HG03575 (cell line): ENCODE results near the gene CROCC2.

ENCODE experiments used
- ATAC-seq: cut with Tn5 transposase; IDR thresholded peaks from one replicate; pipeline ENCODE4 v1.9.1; 2021; ENCODE audit not compliant: unreplicated experiment, insufficient number of reproducible peaks, low FRiP score; ENCODE audit errors: extremely low read depth

The CROCC2 gene

GRCh38 chr2:240930631-240931318, 24.6 kb downstream of the CROCC2 start:
- ATAC-seq, result no peak

- no peak for ATAC-seq
Measured at GRCh38 chr2:240931319-240931949, 25.3 kb downstream of the CROCC2 start.

DNA sequence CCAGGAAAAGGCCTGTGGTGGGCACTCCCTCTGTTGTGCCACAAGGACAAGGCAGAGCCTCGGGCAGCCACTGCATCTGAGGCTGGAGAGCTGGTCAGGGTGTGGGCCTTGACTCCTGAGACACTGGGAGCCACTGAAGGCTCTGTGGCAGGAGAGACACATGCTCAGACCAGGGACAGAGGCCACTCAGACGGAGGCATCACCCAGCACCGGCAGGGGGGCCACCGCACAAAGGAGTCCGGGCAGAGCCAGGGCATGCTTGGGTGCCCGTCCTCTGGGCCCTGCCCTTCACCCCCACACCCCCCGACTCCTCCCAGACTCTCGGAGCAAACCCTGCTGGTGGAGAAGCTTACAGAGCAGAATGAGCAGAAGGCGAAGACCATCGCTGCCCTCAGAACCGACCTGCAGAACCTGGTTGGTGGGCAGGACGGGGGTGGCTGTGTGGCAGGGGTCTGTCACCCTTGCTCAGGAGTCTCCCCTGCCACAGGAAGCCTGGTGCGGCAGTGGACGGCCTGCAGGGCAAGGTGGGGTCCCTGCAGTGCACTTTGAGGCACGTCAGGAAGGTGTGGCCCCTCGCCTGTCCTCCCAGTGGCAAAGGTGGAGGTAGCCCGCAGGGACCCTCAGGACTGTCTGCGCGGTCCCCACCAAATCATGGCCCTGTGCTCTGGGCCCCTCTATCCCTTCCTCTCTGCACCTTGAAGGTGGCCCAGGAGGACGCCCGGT, 26.0 kb downstream of the CROCC2 start:
- no peak for ATAC-seq

DNA sequence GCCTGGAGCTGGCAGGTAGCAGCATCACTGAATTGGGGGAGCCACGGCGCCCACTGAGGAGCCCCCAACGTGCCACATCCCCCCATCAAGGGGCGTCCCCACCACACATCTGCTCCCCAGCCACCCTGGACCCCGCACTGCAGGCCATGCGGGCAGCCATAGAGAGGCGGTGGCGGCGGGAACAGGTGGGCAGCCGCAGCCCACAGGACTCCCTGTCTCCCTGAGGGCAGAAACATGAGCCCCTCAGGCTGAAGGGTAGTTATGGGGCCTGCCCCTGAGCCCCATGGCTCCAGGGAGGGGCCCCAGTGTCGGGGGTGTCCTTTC, 26.6 kb downstream of the CROCC2 start:
- ATAC-seq, result no peak

GRCh38 chr2:240933048-240933965, 27.2 kb downstream of the CROCC2 start:
- no peak for ATAC-seq

DNA sequence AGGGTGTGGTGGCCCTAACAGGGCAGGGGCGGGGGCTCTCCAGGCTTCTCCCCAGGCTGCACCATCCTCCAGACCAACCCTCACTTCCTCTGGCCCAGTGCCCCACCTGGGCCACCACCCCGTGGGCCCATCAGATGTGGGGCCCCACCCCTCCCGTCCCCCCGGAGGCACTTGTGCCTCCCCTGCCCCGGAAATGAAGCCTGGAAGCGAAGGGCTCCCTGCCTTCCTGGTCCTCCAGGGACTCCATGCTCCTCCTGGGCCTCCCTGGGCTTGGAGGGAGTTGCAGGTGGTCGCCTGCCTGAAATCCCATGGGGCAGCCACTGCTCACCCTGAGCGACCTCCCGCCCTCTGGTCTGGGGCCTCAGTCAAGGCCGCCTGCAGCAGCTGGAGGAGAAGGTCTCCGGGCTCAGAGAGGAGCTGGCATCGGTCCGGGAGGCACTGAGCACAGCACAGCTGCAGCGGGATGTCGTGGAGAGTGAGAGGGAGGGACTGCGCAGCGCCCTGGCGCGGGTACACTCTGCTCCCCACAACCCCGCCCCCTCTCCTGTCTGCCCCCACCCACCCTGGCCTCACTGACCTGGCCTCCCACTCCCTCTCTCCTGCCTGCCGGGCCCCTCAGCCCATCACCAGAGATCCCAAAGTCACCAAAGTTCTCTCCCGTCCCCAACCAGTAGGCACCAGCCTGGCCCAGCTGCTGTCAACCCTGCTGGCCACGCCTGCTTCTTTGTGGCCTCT, 28.0 kb downstream of the CROCC2 start:
- no peak for ATAC-seq

DNA sequence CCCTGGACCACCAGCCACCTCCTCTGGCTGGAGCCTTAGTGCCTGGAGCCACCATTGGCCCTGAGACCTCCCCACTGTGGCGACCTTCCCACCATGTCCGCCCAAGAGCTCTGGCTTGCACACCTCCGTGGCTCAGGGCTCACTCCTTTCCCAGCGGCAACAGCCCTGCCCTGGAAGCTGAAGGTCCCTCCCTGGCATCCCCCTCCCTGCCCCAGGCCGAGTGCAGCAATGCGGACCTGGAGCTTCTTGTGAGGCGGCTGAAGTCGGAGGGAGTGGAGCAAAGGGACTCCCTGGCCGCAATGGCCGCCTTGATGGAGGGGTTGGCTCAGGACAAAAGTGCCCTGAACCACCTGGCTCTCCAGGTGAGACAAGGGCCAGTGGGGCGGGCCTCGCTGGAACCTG, 28.6 kb downstream of the CROCC2 start:
- ATAC-seq, result no peak

DNA sequence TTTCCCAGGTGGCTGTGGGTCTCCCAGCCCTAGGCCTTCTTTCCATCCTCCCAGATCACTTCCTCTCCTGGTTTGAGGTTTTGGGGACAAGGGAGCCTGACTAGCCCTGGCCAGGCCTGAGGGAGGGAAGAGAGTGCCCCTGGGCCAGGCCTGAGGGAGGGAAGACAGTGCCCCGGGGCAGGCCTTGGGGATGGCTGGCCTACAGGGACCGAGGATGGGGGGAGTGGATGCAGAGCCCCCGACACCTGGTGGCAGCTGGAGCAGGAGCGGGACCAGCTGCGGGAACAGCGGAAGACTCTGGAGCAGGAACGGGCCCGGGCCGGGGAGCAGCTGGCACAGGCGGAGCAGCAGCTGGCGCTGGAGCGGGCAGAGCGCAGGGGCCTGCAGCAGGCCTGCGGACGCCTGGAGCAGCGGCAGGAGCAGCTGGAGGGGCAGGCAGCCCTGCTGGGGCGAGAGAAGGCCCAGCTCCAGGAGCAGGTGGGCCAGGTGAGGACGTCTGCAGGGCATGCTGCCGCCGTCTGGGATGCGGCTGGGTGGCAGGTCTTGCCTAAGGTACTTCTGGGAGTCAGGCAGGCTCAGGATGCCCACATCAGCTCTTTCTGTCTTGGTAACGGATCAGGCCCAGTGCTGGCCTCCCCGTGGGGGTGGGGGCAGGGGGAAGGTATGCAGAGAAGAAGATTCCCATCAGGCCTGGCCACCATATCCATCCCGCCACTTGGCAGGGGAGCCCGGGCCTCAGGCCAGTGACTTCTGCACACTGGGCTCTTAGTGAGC, 29.2 kb downstream of the CROCC2 start:
- no peak for ATAC-seq

GRCh38 chr2:240936106-240936505, 30.0 kb downstream of the CROCC2 start:
- ATAC-seq, result no peak

GRCh38 chr2:240946046-240946445, 39.9 kb downstream of the CROCC2 start:
- no peak for ATAC-seq

GRCh38 chr2:240946654-240947053, 40.5 kb downstream of the CROCC2 start:
- ATAC-seq, result no peak

- no peak for ATAC-seq
Measured at GRCh38 chr2:240947176-240947575, 41.0 kb downstream of the CROCC2 start.

GRCh38 chr2:240947607-240948006, 41.5 kb downstream of the CROCC2 start:
- ATAC-seq, result no peak

DNA sequence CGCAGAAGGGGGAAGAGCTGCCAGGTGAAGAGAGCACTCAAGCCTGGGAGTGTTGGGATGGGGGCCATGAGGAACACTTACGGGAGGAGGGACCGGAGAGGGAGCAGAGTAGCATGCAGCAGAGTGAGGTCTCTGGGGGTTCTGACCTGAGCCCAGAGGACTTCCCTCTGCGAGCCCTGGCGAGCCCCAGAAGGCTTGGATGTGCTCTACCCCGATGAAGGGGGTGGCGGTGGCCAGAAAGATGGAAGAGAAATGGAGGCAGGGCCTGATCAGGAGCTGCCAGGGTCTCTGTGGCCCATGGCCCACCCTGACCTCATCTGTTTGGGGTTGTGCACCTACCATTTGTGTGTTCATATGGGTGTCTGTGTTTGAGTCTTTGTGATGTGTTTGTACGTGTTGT, 42.0 kb downstream of the CROCC2 start:
- ATAC-seq, result no peak

GRCh38 chr2:240948905-240949790, 43.0 kb downstream of the CROCC2 start:
- ATAC-seq, result no peak

GRCh38 chr2:240949791-240950705, 43.9 kb downstream of the CROCC2 start:
- ATAC-seq, result no peak
